GM19193 (cell line): ENCODE measurements around the gene CAMK2G.

Experiments used
- POLR2A ChIP-seq: IDR thresholded peaks from 4 replicates; pipeline ENCODE4 v1.6.1; 2011; ENCODE audit not compliant: insufficient read depth, insufficient read length; ENCODE audit errors: extremely low read depth

Gene CAMK2G

GRCh38 chr10:73891540-73891939 is 17.2 kb upstream of the CAMK2G start:
- TF ChIP-seq POLR2A: no peak

DNA sequence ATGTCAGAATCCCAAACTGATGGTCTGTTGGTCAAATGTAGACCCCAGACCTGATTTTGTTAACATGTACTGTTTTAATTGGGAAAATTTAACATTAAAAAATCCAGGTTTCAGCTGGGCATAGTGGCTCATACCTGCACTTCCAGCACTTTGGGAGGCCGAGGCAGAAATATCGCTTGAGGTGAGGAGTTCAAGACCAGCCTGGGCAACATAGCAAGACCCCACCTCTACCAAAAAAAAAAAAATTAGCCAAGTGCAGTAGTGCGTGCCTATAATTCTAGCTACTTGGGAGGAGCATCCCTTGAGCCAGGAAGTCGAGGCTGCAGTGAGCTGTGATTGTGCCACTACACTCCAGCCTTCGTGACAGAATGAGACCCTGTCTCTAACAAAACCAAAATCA is 15.9 kb upstream of the CAMK2G start:
- no peak for TF ChIP-seq POLR2A

- no peak for TF ChIP-seq POLR2A
These were observed 14.7 kb upstream of the CAMK2G start for GRCh38 chr10:73889014-73889413.

GRCh38 chr10:73888514-73888913 is 14.2 kb upstream of the CAMK2G start:
- TF ChIP-seq POLR2A: no peak

DNA sequence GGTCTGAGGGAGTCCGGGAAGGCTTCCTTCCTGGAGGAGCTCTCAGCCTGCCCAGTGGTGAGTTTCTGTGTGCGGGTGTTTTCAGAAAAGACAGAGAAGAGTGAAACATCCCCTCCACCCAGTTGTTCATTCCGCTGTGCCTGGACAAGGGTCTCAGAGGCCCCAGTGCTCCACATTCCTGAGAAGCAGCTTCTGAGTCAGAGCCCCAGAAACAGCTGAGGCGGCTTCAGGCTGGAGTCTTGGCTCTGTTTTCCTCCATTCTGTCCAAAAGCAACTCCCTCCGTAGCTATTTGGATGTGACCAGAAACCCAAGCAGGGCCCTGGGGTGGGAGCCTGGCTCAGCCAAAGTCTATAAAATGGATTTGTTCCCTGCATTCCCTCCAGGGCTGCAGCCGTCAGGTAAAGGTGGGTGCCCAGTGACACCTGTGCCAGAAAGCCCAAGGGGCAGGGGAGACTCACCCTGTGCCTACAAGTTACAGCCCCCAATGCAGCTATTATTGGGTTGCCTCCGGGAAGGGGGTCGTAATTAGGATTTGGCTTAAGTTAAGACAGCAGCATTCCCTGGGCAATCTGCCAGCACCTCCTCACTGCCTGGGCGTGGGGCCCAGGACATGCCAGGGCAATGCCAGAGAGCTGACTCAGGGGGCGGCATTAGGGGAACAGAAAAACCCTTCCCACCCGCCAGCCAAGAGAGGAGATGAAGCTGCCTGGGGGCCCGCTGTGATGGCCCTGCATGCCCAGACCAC is 13.1 kb upstream of the CAMK2G start:
- TF ChIP-seq POLR2A: no peak

DNA sequence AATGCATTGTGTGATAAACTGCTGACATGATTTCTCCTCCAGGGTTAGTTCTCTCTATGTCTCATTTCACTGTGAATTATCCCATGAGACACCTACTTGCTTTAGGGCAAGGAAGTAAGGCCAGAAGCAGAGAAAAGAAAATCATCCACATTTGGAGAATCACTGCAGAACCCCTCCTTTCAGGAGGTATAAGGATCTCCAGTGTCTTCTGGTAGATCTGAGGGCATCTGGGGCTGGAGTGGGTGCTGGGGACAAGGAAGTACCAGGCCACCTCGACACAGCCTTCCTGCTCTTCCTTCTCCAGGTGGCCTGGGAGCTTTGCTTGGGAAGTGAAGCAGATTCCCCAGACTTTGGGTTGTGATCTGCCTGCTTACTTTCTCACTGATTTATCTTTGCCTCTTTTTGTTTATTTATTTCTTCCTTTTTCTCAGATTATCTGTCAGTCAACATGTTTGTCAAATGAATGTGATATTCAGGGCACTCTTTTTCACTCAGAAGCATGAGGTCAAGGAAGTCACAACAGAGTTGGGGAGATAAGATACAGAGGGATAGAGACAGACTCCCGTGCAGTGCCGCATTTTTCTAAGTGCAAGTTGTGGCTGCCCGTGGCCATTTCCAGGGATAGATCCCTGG is 12.4 kb upstream of the CAMK2G start:
- TF ChIP-seq POLR2A: no peak

GRCh38 chr10:73886085-73886529 is 11.8 kb upstream of the CAMK2G start:
- TF ChIP-seq POLR2A: no peak

DNA sequence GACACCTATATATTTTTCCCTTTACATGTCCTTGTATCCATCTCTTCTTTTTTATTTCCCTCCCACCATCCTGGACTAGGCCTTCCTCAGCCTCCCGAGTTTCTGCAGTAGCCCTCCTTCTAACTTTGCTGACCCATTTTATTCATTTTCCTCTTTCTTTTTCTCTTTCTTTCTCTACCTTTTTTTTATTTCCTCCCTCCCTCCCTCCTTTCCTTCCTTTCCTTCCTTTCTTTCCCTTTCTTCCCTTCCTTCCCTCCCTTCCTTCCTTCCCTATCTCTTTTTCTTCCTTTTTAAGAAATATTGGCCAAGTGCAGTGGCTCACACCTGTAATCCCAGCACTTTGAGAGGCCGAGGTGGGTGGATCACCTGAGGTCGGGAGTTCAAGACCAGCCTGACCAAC is 9.7 kb upstream of the CAMK2G start:
- no peak for TF ChIP-seq POLR2A

DNA sequence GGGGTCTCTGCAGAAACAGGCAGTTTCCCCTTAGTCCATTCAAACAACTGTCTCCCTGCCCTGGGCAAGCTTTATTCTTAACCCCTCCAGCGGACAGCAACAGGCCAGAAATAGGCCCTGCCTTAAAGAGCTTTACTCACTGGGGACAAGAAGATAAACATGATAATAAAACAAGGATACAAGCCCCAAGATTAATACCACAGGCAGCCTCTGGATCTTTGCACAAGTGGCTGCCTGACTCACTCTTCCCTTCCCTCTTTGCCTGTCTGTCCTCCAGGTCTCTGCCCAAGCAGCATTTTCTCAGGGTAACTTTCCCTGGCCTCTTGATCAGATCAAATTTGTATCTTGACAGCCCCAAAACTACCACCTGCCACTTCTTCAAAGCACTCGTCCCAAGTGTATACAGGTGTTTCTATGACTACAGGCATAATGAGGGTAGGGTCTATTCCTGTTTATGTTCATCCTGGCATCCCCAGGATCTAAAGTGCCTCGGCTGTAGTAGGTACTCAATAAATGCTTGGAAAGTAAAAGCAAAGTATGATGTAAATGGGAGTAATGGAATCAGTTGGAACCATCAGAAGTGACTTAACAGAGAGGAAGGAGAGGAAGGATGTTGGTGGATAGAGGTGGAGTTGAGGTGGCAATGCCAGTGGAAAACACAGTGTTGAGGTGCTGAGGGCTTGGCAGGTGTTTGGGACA is 7.0 kb upstream of the CAMK2G start:
- TF ChIP-seq POLR2A: no peak

DNA sequence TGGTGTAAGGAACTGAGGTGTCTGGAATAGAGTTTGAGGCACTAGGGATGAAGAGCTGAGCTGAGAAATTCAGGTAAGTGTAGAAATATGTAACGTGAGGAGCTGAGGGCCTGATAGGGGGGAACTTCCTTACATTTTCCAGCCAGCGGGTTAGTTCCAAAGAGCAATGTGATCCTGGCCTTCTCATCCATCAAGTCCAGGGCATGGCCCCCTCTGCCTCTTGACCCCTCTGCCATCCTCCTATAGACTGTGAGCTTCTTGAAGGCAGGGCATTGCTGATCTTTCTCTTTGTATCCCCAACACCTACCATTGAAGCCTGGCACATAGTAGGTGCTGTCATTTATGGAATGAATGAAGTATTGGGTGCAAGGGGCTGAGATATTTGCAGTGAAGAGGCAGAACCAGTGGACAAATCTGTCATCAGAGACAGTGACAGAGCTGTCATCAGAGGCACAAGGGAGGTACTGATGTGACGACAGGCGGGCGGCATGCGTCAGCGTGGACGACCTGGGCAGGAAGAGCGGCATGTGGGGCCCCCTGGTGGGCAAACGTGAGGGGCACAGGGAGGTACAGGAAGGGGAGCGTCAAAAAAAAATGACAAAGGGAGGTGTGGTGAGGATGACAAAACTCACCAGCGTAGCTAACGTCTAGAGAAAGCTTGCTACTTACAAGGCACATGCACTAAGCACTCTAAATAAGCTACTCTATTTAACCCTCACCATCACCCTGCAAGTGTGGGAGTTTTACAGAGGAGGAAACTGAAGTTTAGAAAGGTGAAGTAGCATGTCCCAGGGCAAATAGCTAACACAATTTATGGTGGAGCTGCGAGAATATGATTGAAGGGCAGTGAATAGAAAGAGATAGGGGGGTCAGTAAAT is 5.2 kb upstream of the CAMK2G start:
- no peak for TF ChIP-seq POLR2A

DNA sequence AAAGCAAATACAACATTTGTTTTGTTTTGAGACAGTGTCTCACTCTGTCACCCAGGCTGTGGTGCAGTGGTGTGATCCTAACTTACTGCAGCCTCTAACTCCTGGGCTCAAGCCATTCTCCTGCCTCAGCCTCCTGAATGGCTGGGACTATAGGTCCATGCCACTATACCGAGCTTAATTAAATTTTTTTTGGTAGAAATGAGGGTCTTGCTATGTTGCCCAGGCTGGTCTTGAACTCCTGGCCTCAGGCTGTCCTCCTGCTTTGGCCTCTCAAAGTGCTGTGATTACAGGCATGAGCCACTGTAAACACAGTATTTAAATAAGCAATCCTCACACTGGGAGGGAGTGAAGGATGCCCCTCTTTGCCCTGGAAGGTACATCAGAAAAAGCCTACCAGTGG is 4.0 kb upstream of the CAMK2G start:
- TF ChIP-seq POLR2A: no peak

- no peak for TF ChIP-seq POLR2A
These were observed 3.3 kb upstream of the CAMK2G start for GRCh38 chr10:73877533-73878160.

- TF ChIP-seq POLR2A: no peak
These were observed 2.6 kb upstream of the CAMK2G start for GRCh38 chr10:73876971-73877370.

DNA sequence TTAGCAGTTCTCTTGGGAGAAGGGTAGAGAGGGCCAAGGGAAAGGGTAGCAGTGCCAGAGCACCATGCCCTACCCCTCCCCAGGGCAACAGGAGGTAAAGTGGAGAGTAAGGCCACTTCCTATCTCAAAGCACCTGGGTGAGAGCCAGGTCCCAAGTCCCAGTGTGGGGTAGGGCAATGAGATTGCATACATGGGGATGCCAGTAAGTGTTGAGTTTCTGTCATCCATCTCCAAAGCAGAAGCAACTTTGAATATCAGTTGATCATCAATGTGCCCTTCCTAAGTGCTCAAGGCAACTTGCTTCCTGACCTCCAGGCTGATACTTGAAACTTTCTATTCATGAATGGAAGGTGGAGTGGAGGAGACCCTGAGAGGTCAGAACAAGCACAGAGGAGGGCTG is 2.2 kb upstream of the CAMK2G start:
- no peak for TF ChIP-seq POLR2A
